GM23338 (cell line): ENCODE results near the gene UBXN10.

Experiments
- EZH2 ChIP-seq: fragments of 200-600 bp; sonication (generic); IDR thresholded peaks from one replicate; pipeline ENCODE4 v1.8.0; 2017; ENCODE audit warnings: antibody characterized with exemption, mild to moderate bottlenecking, low read depth; ENCODE audit not compliant: unreplicated experiment
- JUNB ChIP-seq: IDR thresholded peaks from one replicate; pipeline ENCODE4 v1.6.1; 2016; ENCODE audit warnings: antibody characterized with exemption; ENCODE audit not compliant: unreplicated experiment
- POLR2AphosphoS5 ChIP-seq: IDR thresholded peaks from 2 replicates; pipeline ENCODE4 v1.6.1; 2016; ENCODE audit warnings: antibody characterized with exemption, low read depth
- STAT1 ChIP-seq: IDR thresholded peaks from one replicate; pipeline ENCODE4 v1.6.1; 2016; ENCODE audit warnings: antibody characterized with exemption; ENCODE audit not compliant: unreplicated experiment
- TF ChIP-seq, protein P1 (sequence below), 2 experiments: fragments of 200-600 bp in 1 of 2; sonication (generic) in 1 of 2; conservative IDR thresholded peaks; 2 replicates each; pipeline versions ENCODE4 v1.5.1 to v1.6.1; 2016 to 2017; ENCODE audit warnings: antibody characterized with exemption in 2 of 2, low read depth in 2 of 2, mild to moderate bottlenecking in 2 of 2, moderate library complexity in 1 of 2
- TF ChIP-seq, protein P2 (sequence below): fragments of 250-450 bp; sonication (Bioruptor Pico); IDR thresholded peaks from 2 replicates; pipeline ENCODE4 v1.5.0; 2020; ENCODE audit warnings: mild to moderate bottlenecking, moderate library complexity

DNA sequence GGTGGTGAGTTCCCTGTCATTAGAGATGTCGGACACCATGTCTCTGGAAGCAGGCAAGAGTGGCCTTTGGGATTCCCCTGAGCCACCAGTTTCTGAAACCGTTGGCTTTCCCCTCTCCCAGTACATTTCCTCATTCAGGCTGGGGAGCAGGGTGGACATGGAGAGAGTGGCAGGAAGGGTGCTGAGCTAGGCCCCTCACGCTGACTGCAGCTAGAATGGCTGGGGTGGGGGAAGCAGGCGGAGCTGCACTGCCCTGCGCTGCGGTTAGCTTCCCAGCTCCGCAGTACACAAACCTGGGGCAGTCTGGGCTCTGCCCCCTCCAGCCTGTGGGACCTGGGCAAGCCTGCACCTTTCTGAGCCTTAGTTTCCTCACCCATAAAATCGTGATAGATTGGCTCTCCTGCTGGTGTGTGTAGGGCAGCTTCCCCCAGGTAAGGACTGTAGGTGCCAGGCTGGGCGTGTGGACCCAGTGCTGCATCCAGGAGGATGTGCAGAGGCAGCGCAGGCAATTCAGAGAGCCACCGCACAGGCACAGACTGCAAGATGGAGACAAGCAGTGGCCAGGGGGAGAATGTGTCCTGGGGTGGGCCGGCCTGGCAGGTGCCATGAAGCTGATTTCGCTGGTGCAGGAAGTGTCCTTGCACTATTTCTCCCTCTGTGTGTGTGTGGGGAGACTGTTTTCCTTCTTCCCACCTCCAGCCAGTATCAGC is 43.7 kb upstream of the UBXN10 start:
- TF ChIP-seq, protein P1, sequence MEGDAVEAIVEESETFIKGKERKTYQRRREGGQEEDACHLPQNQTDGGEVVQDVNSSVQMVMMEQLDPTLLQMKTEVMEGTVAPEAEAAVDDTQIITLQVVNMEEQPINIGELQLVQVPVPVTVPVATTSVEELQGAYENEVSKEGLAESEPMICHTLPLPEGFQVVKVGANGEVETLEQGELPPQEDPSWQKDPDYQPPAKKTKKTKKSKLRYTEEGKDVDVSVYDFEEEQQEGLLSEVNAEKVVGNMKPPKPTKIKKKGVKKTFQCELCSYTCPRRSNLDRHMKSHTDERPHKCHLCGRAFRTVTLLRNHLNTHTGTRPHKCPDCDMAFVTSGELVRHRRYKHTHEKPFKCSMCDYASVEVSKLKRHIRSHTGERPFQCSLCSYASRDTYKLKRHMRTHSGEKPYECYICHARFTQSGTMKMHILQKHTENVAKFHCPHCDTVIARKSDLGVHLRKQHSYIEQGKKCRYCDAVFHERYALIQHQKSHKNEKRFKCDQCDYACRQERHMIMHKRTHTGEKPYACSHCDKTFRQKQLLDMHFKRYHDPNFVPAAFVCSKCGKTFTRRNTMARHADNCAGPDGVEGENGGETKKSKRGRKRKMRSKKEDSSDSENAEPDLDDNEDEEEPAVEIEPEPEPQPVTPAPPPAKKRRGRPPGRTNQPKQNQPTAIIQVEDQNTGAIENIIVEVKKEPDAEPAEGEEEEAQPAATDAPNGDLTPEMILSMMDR (conservative IDR thresholded peaks at IDR 0.05; ENCODE audit: low read depth in 2 of 2) = no peak
- TF ChIP-seq EZH2 (no peak), STAT1 (no peak), POLR2AphosphoS5 (no peak), JUNB (no peak)
- TF ChIP-seq, protein P2, sequence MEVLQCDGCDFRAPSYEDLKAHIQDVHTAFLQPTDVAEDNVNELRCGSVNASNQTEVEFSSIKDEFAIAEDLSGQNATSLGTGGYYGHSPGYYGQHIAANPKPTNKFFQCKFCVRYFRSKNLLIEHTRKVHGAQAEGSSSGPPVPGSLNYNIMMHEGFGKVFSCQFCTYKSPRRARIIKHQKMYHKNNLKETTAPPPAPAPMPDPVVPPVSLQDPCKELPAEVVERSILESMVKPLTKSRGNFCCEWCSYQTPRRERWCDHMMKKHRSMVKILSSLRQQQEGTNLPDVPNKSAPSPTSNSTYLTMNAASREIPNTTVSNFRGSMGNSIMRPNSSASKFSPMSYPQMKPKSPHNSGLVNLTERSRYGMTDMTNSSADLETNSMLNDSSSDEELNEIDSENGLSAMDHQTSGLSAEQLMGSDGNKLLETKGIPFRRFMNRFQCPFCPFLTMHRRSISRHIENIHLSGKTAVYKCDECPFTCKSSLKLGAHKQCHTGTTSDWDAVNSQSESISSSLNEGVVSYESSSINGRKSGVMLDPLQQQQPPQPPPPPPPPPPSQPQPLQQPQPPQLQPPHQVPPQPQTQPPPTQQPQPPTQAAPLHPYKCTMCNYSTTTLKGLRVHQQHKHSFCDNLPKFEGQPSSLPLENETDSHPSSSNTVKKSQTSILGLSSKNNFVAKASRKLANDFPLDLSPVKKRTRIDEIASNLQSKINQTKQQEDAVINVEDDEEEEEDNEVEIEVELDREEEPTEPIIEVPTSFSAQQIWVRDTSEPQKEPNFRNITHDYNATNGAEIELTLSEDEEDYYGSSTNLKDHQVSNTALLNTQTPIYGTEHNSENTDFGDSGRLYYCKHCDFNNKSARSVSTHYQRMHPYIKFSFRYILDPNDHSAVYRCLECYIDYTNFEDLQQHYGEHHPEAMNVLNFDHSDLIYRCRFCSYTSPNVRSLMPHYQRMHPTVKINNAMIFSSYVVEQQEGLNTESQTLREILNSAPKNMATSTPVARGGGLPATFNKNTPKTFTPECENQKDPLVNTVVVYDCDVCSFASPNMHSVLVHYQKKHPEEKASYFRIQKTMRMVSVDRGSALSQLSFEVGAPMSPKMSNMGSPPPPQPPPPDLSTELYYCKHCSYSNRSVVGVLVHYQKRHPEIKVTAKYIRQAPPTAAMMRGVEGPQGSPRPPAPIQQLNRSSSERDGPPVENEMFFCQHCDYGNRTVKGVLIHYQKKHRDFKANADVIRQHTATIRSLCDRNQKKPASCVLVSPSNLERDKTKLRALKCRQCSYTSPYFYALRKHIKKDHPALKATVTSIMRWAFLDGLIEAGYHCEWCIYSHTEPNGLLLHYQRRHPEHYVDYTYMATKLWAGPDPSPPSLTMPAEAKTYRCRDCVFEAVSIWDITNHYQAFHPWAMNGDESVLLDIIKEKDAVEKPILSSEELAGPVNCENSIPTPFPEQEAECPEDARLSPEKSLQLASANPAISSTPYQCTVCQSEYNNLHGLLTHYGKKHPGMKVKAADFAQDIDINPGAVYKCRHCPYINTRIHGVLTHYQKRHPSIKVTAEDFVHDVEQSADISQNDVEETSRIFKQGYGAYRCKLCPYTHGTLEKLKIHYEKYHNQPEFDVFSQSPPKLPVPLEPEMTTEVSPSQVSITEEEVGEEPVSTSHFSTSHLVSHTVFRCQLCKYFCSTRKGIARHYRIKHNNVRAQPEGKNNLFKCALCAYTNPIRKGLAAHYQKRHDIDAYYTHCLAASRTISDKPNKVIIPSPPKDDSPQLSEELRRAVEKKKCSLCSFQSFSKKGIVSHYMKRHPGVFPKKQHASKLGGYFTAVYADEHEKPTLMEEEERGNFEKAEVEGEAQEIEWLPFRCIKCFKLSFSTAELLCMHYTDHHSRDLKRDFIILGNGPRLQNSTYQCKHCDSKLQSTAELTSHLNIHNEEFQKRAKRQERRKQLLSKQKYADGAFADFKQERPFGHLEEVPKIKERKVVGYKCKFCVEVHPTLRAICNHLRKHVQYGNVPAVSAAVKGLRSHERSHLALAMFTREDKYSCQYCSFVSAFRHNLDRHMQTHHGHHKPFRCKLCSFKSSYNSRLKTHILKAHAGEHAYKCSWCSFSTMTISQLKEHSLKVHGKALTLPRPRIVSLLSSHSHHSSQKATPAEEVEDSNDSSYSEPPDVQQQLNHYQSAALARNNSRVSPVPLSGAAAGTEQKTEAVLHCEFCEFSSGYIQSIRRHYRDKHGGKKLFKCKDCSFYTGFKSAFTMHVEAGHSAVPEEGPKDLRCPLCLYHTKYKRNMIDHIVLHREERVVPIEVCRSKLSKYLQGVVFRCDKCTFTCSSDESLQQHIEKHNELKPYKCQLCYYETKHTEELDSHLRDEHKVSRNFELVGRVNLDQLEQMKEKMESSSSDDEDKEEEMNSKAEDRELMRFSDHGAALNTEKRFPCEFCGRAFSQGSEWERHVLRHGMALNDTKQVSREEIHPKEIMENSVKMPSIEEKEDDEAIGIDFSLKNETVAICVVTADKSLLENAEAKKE = no peak
